K562 (cell line): ENCODE data around the gene LRP2. TPM values are rescaled to one million over a fixed set of nuclear protein-coding genes. Genes with fewer than 3 reads are reported as not detected.

Experiments used
- ATAC-seq: fragments of 200-7000 bp; cut with Tn5 transposase; 3 replicates; pipeline ENCODE4 v1.9.1; 2020; ENCODE audit warnings: moderate library complexity
- BruUV-seq: library from RNA; stranded (reverse); fragments of 400-500 nt; replicated peaks from 2 replicates; lab custom pipeline; 2021; lab: Mats Ljungman, UMichigan
- CTCF ChIA-PET: fragments of 300-600 bp; formaldehyde crosslinking; extraction: SDS; loops from one replicate; lab custom pipeline; 2021; ENCODE audit warnings: low intra/inter-chr PET ratio; lab: Yijun Ruan, JAX
- POLR2A ChIA-PET: fragments of 300-600, 350-650 bp; sonication (Branson Sonifier 250); formaldehyde crosslinking; extraction: SDS; loops from one replicate; lab custom pipeline; 2021; ENCODE audit warnings: antibody characterized with exemption, inconsistent platforms; lab: Yijun Ruan, JAX
- DNase-seq, 4 experiments: peaks; one replicate each; pipeline versions ENCODE4 v3.0.0 to v3.0.0-alpha.2; 2011 to 2018; ENCODE audit warnings: low spot score in 3 of 4, mixed read lengths in 3 of 4; ENCODE audit errors: extremely low read depth in 1 of 4
- FAIRE-seq: peaks from 2 replicates; lab custom pipeline; 2011; peaks lifted over from hg19 to GRCh38; lab: Jason Lieb, UNC
- H2AFZ ChIP-seq: 2 replicates; pipeline ENCODE4 v1.6.0; 2011; ENCODE audit warnings: low read depth, low read length, control low read depth, inconsistent platforms
- H3K27ac ChIP-seq: fragments of 200-600 bp; 3 replicates; pipeline ENCODE4 v1.8.0; 2011; ENCODE audit warnings: low read depth, mild to moderate bottlenecking, control low read depth, inconsistent platforms, low read length, moderate library complexity, mixed read lengths; ENCODE audit errors: extremely low read depth
- H3K27me3 ChIP-seq, 2 experiments: fragments of 300-600 bp in 1 of 2; 2 replicates in 1 of 2; 3 replicates in 1 of 2; pipeline versions ENCODE4 v1.6.0 to v1.8.0; 2011; ENCODE audit warnings: inconsistent platforms in 2 of 2, low read length in 2 of 2, mild to moderate bottlenecking in 1 of 2, mixed read lengths in 1 of 2, moderate library complexity in 1 of 2; ENCODE audit not compliant: control insufficient read depth in 2 of 2, insufficient read depth in 2 of 2
- H3K36me3 ChIP-seq: fragments of 300-600 bp; 3 replicates; pipeline ENCODE4 v1.8.0; 2011; ENCODE audit warnings: mild to moderate bottlenecking, low read length, inconsistent platforms; ENCODE audit not compliant: control insufficient read depth, insufficient read depth
- H3K4me1 ChIP-seq, 2 experiments: fragments of 200-600 bp in 1 of 2; replicated peaks in 1 of 2; 2 replicates in 1 of 2; 3 replicates in 1 of 2; pipeline versions ENCODE4 v1.5.1 to v1.8.0; 2011; ENCODE audit warnings: inconsistent platforms in 2 of 2, low read length in 2 of 2, mild to moderate bottlenecking in 1 of 2, mixed read lengths in 1 of 2, moderate library complexity in 1 of 2; ENCODE audit not compliant: control insufficient read depth in 2 of 2, insufficient read depth in 2 of 2
- H3K4me2 ChIP-seq: 2 replicates; pipeline ENCODE4 v1.6.1; 2011; ENCODE audit warnings: low read length, control low read depth, inconsistent platforms, mixed read lengths; ENCODE audit not compliant: insufficient read depth
- H3K4me3 ChIP-seq: fragments of 200-600 bp; sonication (generic), shearing (Covaris generic); 2 replicates; pipeline ENCODE4 v1.5.1; 2016; ENCODE audit warnings: control low read depth, inconsistent platforms
- H3K79me2 ChIP-seq: fragments of 200-600 bp; 3 replicates; pipeline ENCODE4 v1.8.0; 2011; ENCODE audit warnings: low read length, inconsistent platforms; ENCODE audit not compliant: control insufficient read depth, insufficient read depth
- H3K9ac ChIP-seq, 2 experiments: 2 replicates each; pipeline versions ENCODE4 v1.6.0 to v1.6.1; 2011; ENCODE audit warnings: low read depth in 2 of 2, low read length in 2 of 2, control low read depth in 1 of 2, inconsistent platforms in 1 of 2, mild to moderate bottlenecking in 1 of 2, mixed read lengths in 1 of 2; ENCODE audit not compliant: insufficient read depth in 1 of 2
- H3K9me1 ChIP-seq: one replicate; pipeline ENCODE4 v1.6.0; 2011; ENCODE audit warnings: inconsistent platforms, mild to moderate bottlenecking, low read length, moderate library complexity; ENCODE audit not compliant: control insufficient read depth, insufficient read depth
- H3K9me3 ChIP-seq: replicated peaks from 2 replicates; pipeline ENCODE4 v1.5.1; 2011; ENCODE audit warnings: low read depth, low read length, inconsistent platforms; ENCODE audit not compliant: control insufficient read depth, insufficient read depth
- H4K20me1 ChIP-seq: replicated peaks from 2 replicates; pipeline ENCODE4 v1.6.1; 2011; ENCODE audit warnings: low read length, inconsistent platforms, mixed read lengths; ENCODE audit not compliant: control insufficient read depth, insufficient read depth
- ELF2 ChIP-seq: fragments of 250-450 bp; sonication (Bioruptor Pico); IDR thresholded peaks from 2 replicates; pipeline ENCODE4 v1.5.0; 2021; ENCODE audit warnings: mild to moderate bottlenecking
- KLF13 ChIP-seq: fragments of 450-650 bp; IDR thresholded peaks from 2 replicates; pipeline ENCODE4 v1.6.1; 2016; ENCODE audit warnings: missing genetic modification characterization, low read depth, mild to moderate bottlenecking, missing compliant biosample characterization, moderate library complexity, borderline replicate concordance
- MEIS2 ChIP-seq: fragments of 450-650 bp; IDR thresholded peaks from 2 replicates; pipeline ENCODE4 v1.6.1; 2014; ENCODE audit warnings: mild to moderate bottlenecking; ENCODE audit not compliant: partially characterized antibody
- WGBS: fragments of 100-300 bp; shearing (Covaris generic); methylation state at CpG from one replicate; pipeline ENCODE4 v1.1.6; 2016; ENCODE audit warnings: low coverage, mixed read lengths; ENCODE audit not compliant: insufficient coverage; ENCODE audit errors: missing lambda C conversion rate; 5-methylcytosine and 5-hydroxymethylcytosine counted together
- in situ Hi-C: fragments of 300-500 bp; cut with MboI; formaldehyde crosslinking; loops from 4 replicates; pipeline ENCODE4 v1.15.0; 2018; ENCODE audit warnings: inconsistent platforms, mixed read lengths
- intact Hi-C: fragments of 100-400 bp; cut with micrococcal nuclease; formaldehyde crosslinking; loops from 2 replicates; pipeline ENCODE4 v1.14.2; 2022
- polyA plus RNA-seq, 8 experiments: library from polyadenylated mRNA; depleted of rRNA in 4 of 8; stranded (reverse) in 5 of 8; unstranded in 3 of 8; fragments of >200 nt; fragmentation: Nextera tagmentation in 2 of 8; fragmentation: Illumina TruSeq in 1 of 8; extraction: Ambion mirVana in 2 of 8; extraction: Trizol in 1 of 8; gene quantifications; 2 replicates each; pipeline versions ENCODE4 v1.2.1 to v1.2.3, GENCODE V29; 2011 to 2014; ENCODE audit warnings: inconsistent platforms in 1 of 8, missing spikeins in 1 of 8
- total RNA-seq, 7 experiments: library from RNA; depleted of rRNA in 6 of 7; stranded (reverse); fragments of >200 nt in 6 of 7; fragmentation: Illumina TruSeq in 2 of 7; extraction: Trizol in 2 of 7; gene quantifications; 2 replicates each; pipeline versions ENCODE4 v1.2.1 to v1.2.3, GENCODE V29; 2011 to 2021; ENCODE audit warnings: low replicate concordance in 1 of 7
- TF ChIP-seq, protein P1 (sequence below): fragments of 450-650 bp; IDR thresholded peaks from 2 replicates; pipeline ENCODE4 v1.6.1; 2016
- TF ChIP-seq, protein P2 (sequence below), 2 experiments: fragments of 150-350 bp in 1 of 2; IDR thresholded peaks; 2 replicates each; pipeline ENCODE4 v1.6.1; 2012 to 2016; ENCODE audit warnings: low read depth in 2 of 2, low read length in 2 of 2, mild to moderate bottlenecking in 1 of 2, moderate library complexity in 1 of 2

The LRP2 gene
- total and polyA plus RNA-seq, 9 of the 15 experiments (the other 6 are each of a cell fraction or from before 2014, with no cell fraction given) = 0.04 to 0.18 (median 0.11) TPM; not detected in 1

DNA sequence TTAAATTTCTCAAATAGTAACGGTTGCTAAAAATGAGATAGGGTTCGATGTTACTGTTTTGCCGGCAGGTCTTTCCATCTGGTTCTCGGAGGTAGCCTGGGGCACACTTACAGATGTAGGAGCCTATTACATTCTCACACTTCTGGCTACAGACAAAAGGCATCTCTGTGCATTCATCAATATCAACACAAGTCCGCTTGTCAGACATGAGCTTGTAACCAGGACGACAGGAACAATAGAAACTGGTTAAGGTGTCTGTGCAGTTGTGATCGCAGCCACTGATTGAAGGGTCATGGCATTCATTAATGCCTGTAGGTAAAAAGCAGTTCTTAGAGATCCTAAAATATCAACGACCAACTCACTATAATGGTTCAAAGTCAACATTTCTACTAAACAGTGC is 176.6 kb downstream of the LRP2 start:
- DNase-seq (no peak), ATAC-seq (no peak), FAIRE-seq (no peak)
- Histone ChIP-seq H3K9me3 (no peaks in the 10 kb centered on the region), H3K79me2 (no peaks in the 10 kb centered on the region), H2AFZ (peak overlapping the region; percentile 7; the same call in 1 of the 2 replicates), H3K4me3 (no peak overlapping the region), H3K9me1 (no peaks in the 10 kb centered on the region), H3K9ac (no peak overlapping the region), H3K4me1 (peaks cover 0 to 18% of the 10 kb centered on the region in 2 experiments; a peak in 3 of 5 replicates), H3K36me3 (no peaks in the 10 kb centered on the region), H3K27ac (no peak overlapping the region), H3K4me2 (no peak overlapping the region), H4K20me1 (no peaks in the 10 kb centered on the region), H3K27me3 (no peaks in the 10 kb centered on the region; a peak in 1 of 5 replicates)
- in situ Hi-C loops = no loop called here
- intact Hi-C loops = no loop called here
- ChIA-PET POLR2A (no interaction called here), CTCF (no interaction called here)
- WGBS = 31% methylated on average over 8 of the region's 8 CpGs
- BruUV-seq = no TSS peak
- no peak for TF ChIP-seq ELF2 (CRISPR knock-in tag)

DNA sequence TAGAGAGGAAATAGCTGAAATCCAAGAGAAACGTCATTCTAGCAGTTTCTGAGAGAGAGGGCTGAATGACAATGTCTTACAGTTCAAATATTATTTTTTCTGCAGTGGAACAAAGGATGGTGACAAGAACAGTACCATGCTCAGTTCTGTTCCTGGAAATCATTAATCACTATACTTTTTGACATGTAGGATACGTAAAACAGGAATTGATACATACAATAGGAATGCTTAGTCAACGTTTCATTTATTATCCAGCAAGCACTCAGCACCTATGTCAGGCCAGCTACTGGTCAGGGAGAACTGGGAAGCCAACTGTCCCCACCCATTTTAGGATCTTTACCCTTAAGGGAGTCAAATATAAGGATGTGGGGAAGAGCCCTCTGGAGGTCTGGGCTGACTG is 178.3 kb downstream of the LRP2 start:
- Histone ChIP-seq H3K4me2 (no peak overlapping the region), H3K27ac (no peak overlapping the region), H3K9ac (no peak overlapping the region), H3K9me1 (no peaks in the 10 kb centered on the region), H3K27me3 (no peaks in the 10 kb centered on the region; a peak in 1 of 5 replicates), H3K79me2 (no peaks in the 10 kb centered on the region), H3K4me1 (peaks cover 0 to 1% of the 10 kb centered on the region in 2 experiments; a peak in 2 of 5 replicates), H2AFZ (0 out of 2 replicates have a peak overlapping the region, but pooled peaks have one; percentile 10), H3K9me3 (no peaks in the 10 kb centered on the region), H3K36me3 (no peaks in the 10 kb centered on the region), H4K20me1 (no peaks in the 10 kb centered on the region), H3K4me3 (no peak overlapping the region)
- POLR2A ChIA-PET = interaction anchor here (1.2 kb wide), 1 partner anchor 13 kb away, joined by 3 read pairs; no protein-coding TSS in a partner anchor
- 2% methylated on average over 3 of the region's 3 CpGs for WGBS
- DNase-seq (no peak), FAIRE-seq (peak; percentile 6), ATAC-seq (no peak; the same call in 2 of the 3 replicates)
- intact Hi-C loops = no loop called here
- in situ Hi-C loops = no loop called here
- CTCF ChIA-PET = no interaction called here
- BruUV-seq = no TSS peak
- peak; percentile 56 for TF ChIP-seq MEIS2
- TF ChIP-seq KLF13 = no peak
- TF ChIP-seq, protein P1, sequence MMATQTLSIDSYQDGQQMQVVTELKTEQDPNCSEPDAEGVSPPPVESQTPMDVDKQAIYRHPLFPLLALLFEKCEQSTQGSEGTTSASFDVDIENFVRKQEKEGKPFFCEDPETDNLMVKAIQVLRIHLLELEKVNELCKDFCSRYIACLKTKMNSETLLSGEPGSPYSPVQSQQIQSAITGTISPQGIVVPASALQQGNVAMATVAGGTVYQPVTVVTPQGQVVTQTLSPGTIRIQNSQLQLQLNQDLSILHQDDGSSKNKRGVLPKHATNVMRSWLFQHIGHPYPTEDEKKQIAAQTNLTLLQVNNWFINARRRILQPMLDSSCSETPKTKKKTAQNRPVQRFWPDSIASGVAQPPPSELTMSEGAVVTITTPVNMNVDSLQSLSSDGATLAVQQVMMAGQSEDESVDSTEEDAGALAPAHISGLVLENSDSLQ = 0 out of 2 replicates have a peak, but pooled peaks have one; percentile 20
- TF ChIP-seq, protein P2, sequence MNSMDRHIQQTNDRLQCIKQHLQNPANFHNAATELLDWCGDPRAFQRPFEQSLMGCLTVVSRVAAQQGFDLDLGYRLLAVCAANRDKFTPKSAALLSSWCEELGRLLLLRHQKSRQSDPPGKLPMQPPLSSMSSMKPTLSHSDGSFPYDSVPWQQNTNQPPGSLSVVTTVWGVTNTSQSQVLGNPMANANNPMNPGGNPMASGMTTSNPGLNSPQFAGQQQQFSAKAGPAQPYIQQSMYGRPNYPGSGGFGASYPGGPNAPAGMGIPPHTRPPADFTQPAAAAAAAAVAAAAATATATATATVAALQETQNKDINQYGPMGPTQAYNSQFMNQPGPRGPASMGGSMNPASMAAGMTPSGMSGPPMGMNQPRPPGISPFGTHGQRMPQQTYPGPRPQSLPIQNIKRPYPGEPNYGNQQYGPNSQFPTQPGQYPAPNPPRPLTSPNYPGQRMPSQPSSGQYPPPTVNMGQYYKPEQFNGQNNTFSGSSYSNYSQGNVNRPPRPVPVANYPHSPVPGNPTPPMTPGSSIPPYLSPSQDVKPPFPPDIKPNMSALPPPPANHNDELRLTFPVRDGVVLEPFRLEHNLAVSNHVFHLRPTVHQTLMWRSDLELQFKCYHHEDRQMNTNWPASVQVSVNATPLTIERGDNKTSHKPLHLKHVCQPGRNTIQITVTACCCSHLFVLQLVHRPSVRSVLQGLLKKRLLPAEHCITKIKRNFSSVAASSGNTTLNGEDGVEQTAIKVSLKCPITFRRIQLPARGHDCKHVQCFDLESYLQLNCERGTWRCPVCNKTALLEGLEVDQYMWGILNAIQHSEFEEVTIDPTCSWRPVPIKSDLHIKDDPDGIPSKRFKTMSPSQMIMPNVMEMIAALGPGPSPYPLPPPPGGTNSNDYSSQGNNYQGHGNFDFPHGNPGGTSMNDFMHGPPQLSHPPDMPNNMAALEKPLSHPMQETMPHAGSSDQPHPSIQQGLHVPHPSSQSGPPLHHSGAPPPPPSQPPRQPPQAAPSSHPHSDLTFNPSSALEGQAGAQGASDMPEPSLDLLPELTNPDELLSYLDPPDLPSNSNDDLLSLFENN (IDR thresholded peaks at IDR 0.05; ENCODE audit: low read depth in 2 of 2, low read length in 2 of 2) = no peak
